Esophagus squamous epithelium (tissue), 4 donors: ENCODE measurements around the gene RIT2.

Source experiments
- POLR2A ChIP-seq, 4 donors: fragments of 450-650 bp; IDR thresholded peaks; one replicate each; pipeline ENCODE4 v1.6.1; 2017; ENCODE audit warnings: antibody characterized with exemption in 4 of 4, mild to moderate bottlenecking in 4 of 4, moderate library complexity in 3 of 4
- TF ChIP-seq, protein P1 (sequence below), 6 experiments: fragments of 450-650 bp in 4 of 6; fragments of 200-600 bp in 2 of 6; sonication (generic) in 2 of 6; IDR thresholded peaks; one replicate each; pipeline ENCODE4 v1.5.1; 2016 to 2019; ENCODE audit warnings: antibody characterized with exemption in 6 of 6, mild to moderate bottlenecking in 4 of 6, moderate library complexity in 4 of 6

DNA sequence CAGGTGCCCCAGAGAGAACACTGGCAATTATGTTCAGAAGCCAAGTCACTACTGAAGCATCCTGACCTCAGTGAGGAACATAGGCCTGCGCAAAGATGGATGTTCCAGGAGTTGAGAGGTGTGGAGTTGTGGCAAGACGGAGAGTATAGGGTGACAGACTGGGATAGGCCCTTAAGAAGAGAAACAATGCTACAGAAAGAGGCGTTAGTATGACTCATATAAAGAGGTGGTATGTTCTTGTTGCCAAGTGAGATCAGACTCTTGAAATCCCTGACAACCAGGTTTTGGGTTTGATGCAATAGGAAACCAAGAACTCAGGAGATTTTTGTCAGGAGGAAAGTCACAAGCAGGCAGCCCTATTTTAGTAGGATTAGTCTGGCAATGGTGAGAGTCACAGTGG is 185.6 kb downstream of the RIT2 start:
- TF ChIP-seq, protein P1, sequence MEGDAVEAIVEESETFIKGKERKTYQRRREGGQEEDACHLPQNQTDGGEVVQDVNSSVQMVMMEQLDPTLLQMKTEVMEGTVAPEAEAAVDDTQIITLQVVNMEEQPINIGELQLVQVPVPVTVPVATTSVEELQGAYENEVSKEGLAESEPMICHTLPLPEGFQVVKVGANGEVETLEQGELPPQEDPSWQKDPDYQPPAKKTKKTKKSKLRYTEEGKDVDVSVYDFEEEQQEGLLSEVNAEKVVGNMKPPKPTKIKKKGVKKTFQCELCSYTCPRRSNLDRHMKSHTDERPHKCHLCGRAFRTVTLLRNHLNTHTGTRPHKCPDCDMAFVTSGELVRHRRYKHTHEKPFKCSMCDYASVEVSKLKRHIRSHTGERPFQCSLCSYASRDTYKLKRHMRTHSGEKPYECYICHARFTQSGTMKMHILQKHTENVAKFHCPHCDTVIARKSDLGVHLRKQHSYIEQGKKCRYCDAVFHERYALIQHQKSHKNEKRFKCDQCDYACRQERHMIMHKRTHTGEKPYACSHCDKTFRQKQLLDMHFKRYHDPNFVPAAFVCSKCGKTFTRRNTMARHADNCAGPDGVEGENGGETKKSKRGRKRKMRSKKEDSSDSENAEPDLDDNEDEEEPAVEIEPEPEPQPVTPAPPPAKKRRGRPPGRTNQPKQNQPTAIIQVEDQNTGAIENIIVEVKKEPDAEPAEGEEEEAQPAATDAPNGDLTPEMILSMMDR (IDR thresholded peaks at IDR 0.05) = no peak
- no peak for TF ChIP-seq POLR2A (IDR thresholded peaks at IDR 0.05)
